ENCODE measurements around the gene MYO5A. TPM values are rescaled to one million over a fixed set of nuclear protein-coding genes. Genes with fewer than 3 reads are reported as not detected.

Gene MYO5A
- total RNA-seq, 4 donors from 2014 or later = 10.9 to 151 (median 17.0) TPM

DNA sequence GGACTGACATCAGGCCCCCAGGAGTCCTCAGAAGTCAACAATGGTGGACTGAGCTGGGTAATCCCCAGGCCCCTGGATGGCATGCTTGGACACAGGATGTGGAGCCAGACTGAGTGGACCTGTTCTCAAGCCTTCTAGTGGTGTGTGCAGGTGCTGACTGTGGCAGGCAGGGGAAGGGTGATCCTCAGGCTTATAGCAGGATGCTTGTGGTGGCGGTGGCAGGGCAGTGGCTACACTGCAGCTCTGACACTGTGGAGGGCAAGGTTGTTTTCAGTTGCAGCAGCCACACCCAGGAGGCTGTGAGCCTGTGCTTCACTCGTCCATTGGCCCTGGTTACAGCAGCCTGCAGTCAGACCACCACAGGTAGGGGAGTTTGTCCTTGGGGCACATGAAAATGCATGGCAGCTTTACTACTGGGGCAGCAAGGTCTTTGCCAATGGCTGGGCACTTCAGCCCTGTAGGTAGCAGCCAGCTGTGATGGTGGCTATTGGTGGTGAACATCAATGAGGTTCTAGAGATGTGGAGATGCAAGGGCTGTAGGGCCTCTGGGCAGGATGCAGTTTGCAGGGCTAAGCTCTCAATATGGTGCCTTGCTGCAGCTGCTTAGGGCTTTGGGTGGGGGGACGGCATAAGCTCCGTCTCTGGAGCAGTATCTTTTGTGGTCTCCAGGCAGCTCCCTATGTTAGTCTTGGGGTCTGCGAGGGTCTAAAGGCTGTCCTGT is 17.5 kb upstream of the MYO5A start:
- intact Hi-C loops (cut with DNase I; ENCODE audit: low total_unique reads) = no loop called here
- Histone ChIP-seq H3K36me3 (peaks cover 0 to 16% (median 6%) of the 10 kb centered on the region in 4 donors), H3K4me1 (no peaks in the 10 kb centered on the region), H3K27me3 (no peaks in the 10 kb centered on the region), H3K4me3 (no peak overlapping the region), H3K27ac (no peak overlapping the region), H3K9me3 (no peaks in the 10 kb centered on the region)
- WGBS, 2 donors (ENCODE audit: low coverage in 1 of 2) = 98% methylated on average over 5 of the region's 5 CpGs; no CpG with 5 or more reads in 1 of the 2 donors
- no peak for DNase-seq
- in situ Hi-C loops (cut with MboI; ENCODE audit: low pct_ligation_motif_present in 1 of 4, low pct_unique_long_range_greater_than_20kb in 1 of 4, low sequenced_read_pairs in 3 of 4) = no loop called here
- TF ChIP-seq POLR2A (IDR thresholded peaks at IDR 0.05) (no peak), POLR2AphosphoS5 (IDR thresholded peaks at IDR 0.05) (peak in 1 of 3 donors; percentile 8), CTCF (IDR thresholded peaks at IDR 0.05) (no peak), EP300 (IDR thresholded peaks at IDR 0.05; ENCODE audit: low read depth) (no peak)

DNA sequence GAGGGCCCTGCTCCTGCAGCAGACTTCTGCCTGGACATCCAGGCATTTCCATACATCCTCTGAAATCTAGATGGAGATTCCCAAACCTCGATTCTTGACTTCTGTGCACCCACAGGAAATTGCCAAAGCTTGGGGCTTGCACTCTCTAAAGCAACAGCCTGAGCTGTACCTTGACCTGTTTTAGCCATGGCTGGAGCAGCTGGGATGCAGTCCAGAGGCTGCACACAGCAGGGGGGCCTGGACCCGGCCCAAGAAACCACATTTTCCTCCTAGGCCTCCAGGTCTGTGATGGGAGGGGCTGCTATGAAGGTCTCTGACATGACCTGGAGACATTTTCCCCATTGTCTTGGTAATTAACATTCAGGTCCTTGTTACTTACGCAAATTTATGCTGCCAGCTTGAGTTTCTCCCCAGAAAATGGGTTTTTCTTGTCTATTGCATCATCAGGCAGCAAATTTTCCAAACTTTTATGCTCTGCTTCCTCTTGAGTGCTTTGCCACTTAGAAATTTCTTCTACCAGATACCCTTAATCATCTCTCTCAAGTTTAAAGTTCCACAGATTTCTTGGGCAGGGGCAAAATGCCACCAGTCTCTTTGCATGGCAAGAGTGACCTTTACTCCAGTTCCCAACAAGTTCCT is 11.8 kb upstream of the MYO5A start:
- intact Hi-C loops (cut with DNase I; ENCODE audit: low total_unique reads) = no loop called here
- H3K27me3 ChIP-seq = peaks cover 2% of the 10 kb centered on the region
- TF ChIP-seq POLR2AphosphoS5 (IDR thresholded peaks at IDR 0.05) = no peak
- TF ChIP-seq CTCF (IDR thresholded peaks at IDR 0.05) = no peak
- no peak for TF ChIP-seq EP300 (IDR thresholded peaks at IDR 0.05; ENCODE audit: low read depth)
- TF ChIP-seq POLR2A (IDR thresholded peaks at IDR 0.05) = no peak
- no peak for DNase-seq
- no peak overlapping the region for H3K27ac ChIP-seq
- no peaks in the 10 kb centered on the region for H3K36me3 ChIP-seq
- no peak overlapping the region for H3K4me3 ChIP-seq
- in situ Hi-C loops (cut with MboI; ENCODE audit: low pct_ligation_motif_present in 1 of 4, low pct_unique_long_range_greater_than_20kb in 1 of 4, low sequenced_read_pairs in 3 of 4) = no loop called here
- H3K9me3 ChIP-seq = no peaks in the 10 kb centered on the region
- 60 to 66% methylated on average over 2 to 3 of the region's 3 CpGs for WGBS, 2 donors (ENCODE audit: low coverage in 1 of 2)
- no peaks in the 10 kb centered on the region for H3K4me1 ChIP-seq

DNA sequence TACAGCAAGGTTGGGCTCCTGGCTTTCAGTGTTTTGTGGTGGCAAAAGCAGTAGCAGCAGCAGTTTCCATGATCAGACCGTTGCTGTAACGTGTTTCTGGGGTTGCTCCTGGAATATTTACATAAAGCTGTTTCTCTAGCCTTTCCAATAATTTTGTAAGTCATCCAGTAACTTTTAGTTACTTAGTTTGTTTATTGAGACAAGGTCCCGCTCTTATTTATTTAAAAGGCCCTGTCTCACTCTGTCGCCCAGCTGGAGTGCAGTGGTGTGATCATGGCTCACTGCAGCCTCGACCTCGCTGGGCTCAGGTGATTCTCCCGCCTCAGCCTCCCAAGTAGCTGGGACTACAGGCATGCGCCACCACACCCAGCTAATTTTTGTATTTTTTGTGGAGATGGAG is 8.8 kb upstream of the MYO5A start:
- Histone ChIP-seq H3K27me3 (peaks cover 24% of the 10 kb centered on the region), H3K4me3 (no peak overlapping the region), H3K27ac (no peak overlapping the region), H3K4me1 (no peaks in the 10 kb centered on the region), H3K36me3 (no peaks in the 10 kb centered on the region), H3K9me3 (no peaks in the 10 kb centered on the region)
- 89% methylated on average over 4 to 8 of the region's 8 CpGs for WGBS, 2 donors (ENCODE audit: low coverage in 1 of 2)
- no peak for TF ChIP-seq POLR2A (IDR thresholded peaks at IDR 0.05)
- TF ChIP-seq POLR2AphosphoS5 (IDR thresholded peaks at IDR 0.05) = no peak
- TF ChIP-seq EP300 (IDR thresholded peaks at IDR 0.05; ENCODE audit: low read depth) = no peak
- TF ChIP-seq CTCF (IDR thresholded peaks at IDR 0.05) = no peak
- no peak for DNase-seq
- in situ Hi-C loops (cut with MboI; ENCODE audit: low pct_ligation_motif_present in 1 of 4, low pct_unique_long_range_greater_than_20kb in 1 of 4, low sequenced_read_pairs in 3 of 4) = no loop called here
- intact Hi-C loops (cut with DNase I; ENCODE audit: low total_unique reads) = no loop called here

- Histone ChIP-seq H3K9me3 (no peaks in the 10 kb centered on the region), H3K4me3 (no peak overlapping the region), H3K27me3 (peaks cover 66% of the 10 kb centered on the region), H3K4me1 (peaks cover 0 to 20% (median 14%) of the 10 kb centered on the region in 4 donors), H3K36me3 (no peaks in the 10 kb centered on the region), H3K27ac (no peak overlapping the region)
- WGBS, 2 donors (ENCODE audit: low coverage in 1 of 2) = 68% methylated on average over 2 of the region's 2 CpGs; no CpG with 5 or more reads in 1 of the 2 donors
- TF ChIP-seq CTCF (IDR thresholded peaks at IDR 0.05) (no peak), EP300 (IDR thresholded peaks at IDR 0.05; ENCODE audit: low read depth) (no peak), POLR2A (IDR thresholded peaks at IDR 0.05) (no peak), POLR2AphosphoS5 (IDR thresholded peaks at IDR 0.05) (no peak)
- in situ Hi-C loops (cut with MboI; ENCODE audit: low pct_ligation_motif_present in 1 of 4, low pct_unique_long_range_greater_than_20kb in 1 of 4, low sequenced_read_pairs in 3 of 4) = no loop called here
- DNase-seq = no peak
- intact Hi-C loops (cut with DNase I; ENCODE audit: low total_unique reads) = no loop called here
Measured at GRCh38 chr15:52532427-52532826, 3.7 kb upstream of the MYO5A start.

Data from transverse colon (tissue), 4 donors.